EH (cell line): ENCODE measurements around the gene SPAG16.
A peak's percentile ranks its signal among the peaks of the same experiment; 100 is the strongest.

Experiments
- DNase-seq: peaks from one replicate; pipeline ENCODE4 v3.0.0-alpha.2; 2015; ENCODE audit warnings: low read depth

SPAG16 gene

GRCh38 chr2:213284105-213285090 lies at the start of gene SPAG16:
TSS of gene SPAG16 (plus strand) at chr2:213284464.
- peak; percentile 98 for DNase-seq

- DNase-seq, result no peak
Measured at GRCh38 chr2:213234641-213235040, 49.6 kb upstream of the SPAG16 start.

GRCh38 chr2:213235741-213236140 lies 48.5 kb upstream of the SPAG16 start:
- DNase-seq, result no peak

GRCh38 chr2:213237251-213237650 lies 47.0 kb upstream of the SPAG16 start:
- DNase-seq, result peak; percentile 69

- no peak for DNase-seq
Measured at GRCh38 chr2:213237787-213238186, 46.5 kb upstream of the SPAG16 start.

GRCh38 chr2:213238753-213239495 lies 45.3 kb upstream of the SPAG16 start:
- DNase-seq, result peak; percentile 94

- DNase-seq, result no peak
Measured at GRCh38 chr2:213241817-213242216, 42.4 kb upstream of the SPAG16 start.

GRCh38 chr2:213242653-213243052 lies 41.6 kb upstream of the SPAG16 start:
- DNase-seq, result no peak

GRCh38 chr2:213243189-213244044 lies 40.8 kb upstream of the SPAG16 start:
- DNase-seq, result no peak

- DNase-seq, result peak; percentile 54
Measured at GRCh38 chr2:213246497-213247281, 37.6 kb upstream of the SPAG16 start.

GRCh38 chr2:213247566-213247965 lies 36.7 kb upstream of the SPAG16 start:
- DNase-seq, result no peak

GRCh38 chr2:213248637-213249036 lies 35.6 kb upstream of the SPAG16 start:
- DNase-seq, result no peak

GRCh38 chr2:213249502-213249901 lies 34.8 kb upstream of the SPAG16 start:
- DNase-seq, result no peak

GRCh38 chr2:213251618-213252017 lies 32.6 kb upstream of the SPAG16 start:
- peak; percentile 69 for DNase-seq

- no peak for DNase-seq
Measured at GRCh38 chr2:213252206-213252605, 32.1 kb upstream of the SPAG16 start.

- DNase-seq, result no peak
Measured at GRCh38 chr2:213253162-213253561, 31.1 kb upstream of the SPAG16 start.

GRCh38 chr2:213259266-213259665 lies 25.0 kb upstream of the SPAG16 start:
- DNase-seq, result no peak

- no peak for DNase-seq
Measured at GRCh38 chr2:213261237-213261636, 23.0 kb upstream of the SPAG16 start.

- no peak for DNase-seq
Measured at GRCh38 chr2:213261715-213262114, 22.5 kb upstream of the SPAG16 start.

GRCh38 chr2:213265679-213266078 lies 18.6 kb upstream of the SPAG16 start:
- no peak for DNase-seq

GRCh38 chr2:213266421-213266820 lies 17.8 kb upstream of the SPAG16 start:
- DNase-seq, result peak; percentile 12
